A549 (cell line): ENCODE data around the gene CDC42BPB.

Source experiments
- CBX2 ChIP-seq: fragments of 200-600 bp; sonication (generic); IDR thresholded peaks from 2 replicates; pipeline ENCODE4 v1.6.1; 2016; ENCODE audit warnings: low read depth, mild to moderate bottlenecking, borderline replicate concordance
- HMGXB4 ChIP-seq: fragments of 250-450 bp; sonication (Bioruptor Pico); IDR thresholded peaks from 2 replicates; pipeline ENCODE4 v1.5.0; 2021; ENCODE audit warnings: mild to moderate bottlenecking, moderate library complexity, borderline replicate concordance
- JUN ChIP-seq, 2 experiments: fragments of >200 bp; sonication (Bioruptor Twin); formaldehyde crosslinking; IDR thresholded peaks; 2 replicates in 1 of 2; 3 replicates in 1 of 2; pipeline ENCODE4 v1.6.1; 2016 to 2017
- JUNB ChIP-seq: fragments of >200 bp; sonication (Bioruptor Twin); formaldehyde crosslinking; IDR thresholded peaks from 2 replicates; pipeline ENCODE4 v1.6.1; 2016
- MAX ChIP-seq: IDR thresholded peaks from 2 replicates; pipeline ENCODE4 v1.6.1; 2012
- MAZ ChIP-seq: fragments of 150-350 bp; IDR thresholded peaks from 2 replicates; pipeline ENCODE4 v1.6.1; 2014; ENCODE audit warnings: antibody characterized with exemption, low read depth, low read length, borderline replicate concordance
- NFE2L2 ChIP-seq: fragments of 150-350 bp; conservative IDR thresholded peaks from 2 replicates; pipeline ENCODE4 v1.6.1; 2014; ENCODE audit warnings: low read length
- POLR2A ChIP-seq: IDR thresholded peaks from 2 replicates; pipeline ENCODE4 v1.6.1; 2012; ENCODE audit warnings: mild to moderate bottlenecking, low read length
- SMC3 ChIP-seq: fragments of >200 bp; sonication (Bioruptor Twin); formaldehyde crosslinking; IDR thresholded peaks from 3 replicates; pipeline ENCODE4 v1.6.1; 2018; ENCODE audit warnings: inconsistent platforms
- ZC3H11A ChIP-seq: fragments of 450-650 bp; IDR thresholded peaks from 2 replicates; pipeline ENCODE4 v1.6.1; 2014; ENCODE audit warnings: antibody characterized with exemption, mild to moderate bottlenecking
- TF ChIP-seq, protein P1 (sequence below): fragments of >200 bp; sonication (Bioruptor Twin); formaldehyde crosslinking; IDR thresholded peaks from 3 replicates; pipeline ENCODE4 v1.5.1; 2016
- TF ChIP-seq, protein P2 (sequence below): fragments of 150-350 bp; IDR thresholded peaks from 2 replicates; pipeline ENCODE4 v1.6.1; 2014; ENCODE audit warnings: low read depth, mild to moderate bottlenecking, low read length

DNA sequence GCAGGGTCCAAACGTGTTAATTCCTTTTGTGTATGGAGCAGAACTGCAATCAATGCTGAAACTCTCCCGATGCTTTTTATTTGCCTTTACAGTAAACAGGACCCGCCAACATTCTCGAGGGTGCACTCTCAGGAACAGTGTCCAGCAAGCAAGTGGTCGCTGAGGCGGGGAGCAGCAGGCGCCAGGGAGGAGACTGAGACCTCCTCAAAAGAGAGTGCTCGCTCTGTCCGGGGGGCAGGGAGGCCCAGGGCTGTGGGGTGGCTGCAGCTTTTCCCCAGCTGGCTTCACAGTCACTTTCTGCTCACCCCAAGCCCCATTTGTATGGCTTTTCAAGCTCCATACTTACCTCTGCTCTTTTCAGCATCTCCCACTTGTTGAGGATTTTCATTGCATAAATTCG lies 49.2 kb downstream of the CDC42BPB start:
- TF ChIP-seq, protein P1, sequence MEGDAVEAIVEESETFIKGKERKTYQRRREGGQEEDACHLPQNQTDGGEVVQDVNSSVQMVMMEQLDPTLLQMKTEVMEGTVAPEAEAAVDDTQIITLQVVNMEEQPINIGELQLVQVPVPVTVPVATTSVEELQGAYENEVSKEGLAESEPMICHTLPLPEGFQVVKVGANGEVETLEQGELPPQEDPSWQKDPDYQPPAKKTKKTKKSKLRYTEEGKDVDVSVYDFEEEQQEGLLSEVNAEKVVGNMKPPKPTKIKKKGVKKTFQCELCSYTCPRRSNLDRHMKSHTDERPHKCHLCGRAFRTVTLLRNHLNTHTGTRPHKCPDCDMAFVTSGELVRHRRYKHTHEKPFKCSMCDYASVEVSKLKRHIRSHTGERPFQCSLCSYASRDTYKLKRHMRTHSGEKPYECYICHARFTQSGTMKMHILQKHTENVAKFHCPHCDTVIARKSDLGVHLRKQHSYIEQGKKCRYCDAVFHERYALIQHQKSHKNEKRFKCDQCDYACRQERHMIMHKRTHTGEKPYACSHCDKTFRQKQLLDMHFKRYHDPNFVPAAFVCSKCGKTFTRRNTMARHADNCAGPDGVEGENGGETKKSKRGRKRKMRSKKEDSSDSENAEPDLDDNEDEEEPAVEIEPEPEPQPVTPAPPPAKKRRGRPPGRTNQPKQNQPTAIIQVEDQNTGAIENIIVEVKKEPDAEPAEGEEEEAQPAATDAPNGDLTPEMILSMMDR, result no peak
- TF ChIP-seq JUNB (no peak), MAX (no peak), POLR2A (no peak), MAZ (no peak), CBX2 (no peak), SMC3 (no peak), HMGXB4 (no peak), JUN (IDR thresholded peaks at IDR 0.05) (no peak), NFE2L2 (no peak), ZC3H11A (no peak)
- TF ChIP-seq, protein P2, sequence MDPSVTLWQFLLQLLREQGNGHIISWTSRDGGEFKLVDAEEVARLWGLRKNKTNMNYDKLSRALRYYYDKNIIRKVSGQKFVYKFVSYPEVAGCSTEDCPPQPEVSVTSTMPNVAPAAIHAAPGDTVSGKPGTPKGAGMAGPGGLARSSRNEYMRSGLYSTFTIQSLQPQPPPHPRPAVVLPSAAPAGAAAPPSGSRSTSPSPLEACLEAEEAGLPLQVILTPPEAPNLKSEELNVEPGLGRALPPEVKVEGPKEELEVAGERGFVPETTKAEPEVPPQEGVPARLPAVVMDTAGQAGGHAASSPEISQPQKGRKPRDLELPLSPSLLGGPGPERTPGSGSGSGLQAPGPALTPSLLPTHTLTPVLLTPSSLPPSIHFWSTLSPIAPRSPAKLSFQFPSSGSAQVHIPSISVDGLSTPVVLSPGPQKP, result no peak
